Measurements from ENCODE around the gene ARHGEF3.

DNA sequence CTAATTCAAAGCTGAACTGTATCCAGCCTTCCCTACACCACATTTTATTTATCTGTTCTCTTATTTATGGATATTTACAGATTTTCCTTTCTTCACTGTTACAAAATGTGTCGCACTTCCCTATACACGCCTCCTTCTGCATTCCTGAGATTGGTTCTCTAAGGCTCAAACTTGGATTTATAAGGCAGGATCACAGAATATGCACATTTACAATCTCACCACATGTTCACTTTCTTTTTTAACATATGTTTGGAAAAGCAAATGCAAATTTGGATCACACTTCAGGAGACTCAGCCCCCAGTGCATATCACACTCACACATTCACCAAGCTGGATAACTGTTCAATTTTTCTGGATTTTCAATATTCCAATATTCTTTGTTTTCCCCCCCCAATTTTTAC, 31.8 kb upstream of the ARHGEF3 start:
- TF ChIP-seq, protein P1, sequence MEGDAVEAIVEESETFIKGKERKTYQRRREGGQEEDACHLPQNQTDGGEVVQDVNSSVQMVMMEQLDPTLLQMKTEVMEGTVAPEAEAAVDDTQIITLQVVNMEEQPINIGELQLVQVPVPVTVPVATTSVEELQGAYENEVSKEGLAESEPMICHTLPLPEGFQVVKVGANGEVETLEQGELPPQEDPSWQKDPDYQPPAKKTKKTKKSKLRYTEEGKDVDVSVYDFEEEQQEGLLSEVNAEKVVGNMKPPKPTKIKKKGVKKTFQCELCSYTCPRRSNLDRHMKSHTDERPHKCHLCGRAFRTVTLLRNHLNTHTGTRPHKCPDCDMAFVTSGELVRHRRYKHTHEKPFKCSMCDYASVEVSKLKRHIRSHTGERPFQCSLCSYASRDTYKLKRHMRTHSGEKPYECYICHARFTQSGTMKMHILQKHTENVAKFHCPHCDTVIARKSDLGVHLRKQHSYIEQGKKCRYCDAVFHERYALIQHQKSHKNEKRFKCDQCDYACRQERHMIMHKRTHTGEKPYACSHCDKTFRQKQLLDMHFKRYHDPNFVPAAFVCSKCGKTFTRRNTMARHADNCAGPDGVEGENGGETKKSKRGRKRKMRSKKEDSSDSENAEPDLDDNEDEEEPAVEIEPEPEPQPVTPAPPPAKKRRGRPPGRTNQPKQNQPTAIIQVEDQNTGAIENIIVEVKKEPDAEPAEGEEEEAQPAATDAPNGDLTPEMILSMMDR (IDR thresholded peaks at IDR 0.05) = no peak
- no peak for TF ChIP-seq POLR2A (IDR thresholded peaks at IDR 0.05)

Data from uterus (tissue), 2 donors.